Fibroblast of lung (primary cell): ENCODE results near the gene DNAH9.

ENCODE experiments used
- EZH2 ChIP-seq: IDR thresholded peaks from 2 replicates; pipeline ENCODE4 v1.5.1; 2012; ENCODE audit warnings: low read length, control low read depth, mild to moderate bottlenecking; ENCODE audit errors: missing control alignments
- TF ChIP-seq, protein P1 (sequence below), 2 donors: IDR thresholded peaks in 1 of 2; conservative IDR thresholded peaks in 1 of 2; 1 replicate in 1 of 2; 2 replicates in 1 of 2; pipeline ENCODE4 v1.5.1; 2011 to 2012; ENCODE audit warnings: low read length in 2 of 2, control low read depth in 1 of 2, inconsistent platforms in 1 of 2, low read depth in 1 of 2, mild to moderate bottlenecking in 1 of 2

DNA sequence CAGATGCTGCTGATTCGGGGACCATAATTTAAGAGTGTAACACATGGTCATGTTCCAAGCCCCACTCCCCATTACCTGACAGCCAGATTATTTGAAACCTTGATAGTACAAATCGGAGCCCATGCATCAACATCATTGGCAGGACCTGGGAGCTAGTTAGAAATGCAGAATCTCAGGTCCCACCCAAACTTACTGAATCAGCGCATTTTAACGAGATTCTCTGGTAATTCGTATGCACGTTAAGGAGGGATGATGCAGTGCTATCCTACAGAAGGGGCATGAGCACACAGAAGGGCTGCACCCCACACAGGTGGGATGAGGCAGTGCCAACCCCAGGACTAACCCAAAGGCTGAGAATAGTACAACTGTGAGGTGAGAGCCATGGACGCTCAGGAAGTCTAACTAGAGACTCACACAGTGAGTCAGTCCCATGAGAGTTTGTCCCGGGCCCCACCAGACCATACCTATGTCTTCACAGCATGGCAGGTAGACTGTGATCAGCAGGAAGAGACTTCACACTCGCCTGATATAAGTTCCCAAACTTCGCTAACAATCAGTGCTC lies 334.1 kb downstream of the DNAH9 start:
- TF ChIP-seq, protein P1, sequence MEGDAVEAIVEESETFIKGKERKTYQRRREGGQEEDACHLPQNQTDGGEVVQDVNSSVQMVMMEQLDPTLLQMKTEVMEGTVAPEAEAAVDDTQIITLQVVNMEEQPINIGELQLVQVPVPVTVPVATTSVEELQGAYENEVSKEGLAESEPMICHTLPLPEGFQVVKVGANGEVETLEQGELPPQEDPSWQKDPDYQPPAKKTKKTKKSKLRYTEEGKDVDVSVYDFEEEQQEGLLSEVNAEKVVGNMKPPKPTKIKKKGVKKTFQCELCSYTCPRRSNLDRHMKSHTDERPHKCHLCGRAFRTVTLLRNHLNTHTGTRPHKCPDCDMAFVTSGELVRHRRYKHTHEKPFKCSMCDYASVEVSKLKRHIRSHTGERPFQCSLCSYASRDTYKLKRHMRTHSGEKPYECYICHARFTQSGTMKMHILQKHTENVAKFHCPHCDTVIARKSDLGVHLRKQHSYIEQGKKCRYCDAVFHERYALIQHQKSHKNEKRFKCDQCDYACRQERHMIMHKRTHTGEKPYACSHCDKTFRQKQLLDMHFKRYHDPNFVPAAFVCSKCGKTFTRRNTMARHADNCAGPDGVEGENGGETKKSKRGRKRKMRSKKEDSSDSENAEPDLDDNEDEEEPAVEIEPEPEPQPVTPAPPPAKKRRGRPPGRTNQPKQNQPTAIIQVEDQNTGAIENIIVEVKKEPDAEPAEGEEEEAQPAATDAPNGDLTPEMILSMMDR (conservative IDR thresholded peaks at IDR 0.05 in 1 of 2, IDR thresholded peaks at IDR 0.05 in 1 of 2; ENCODE audit: low read depth in 1 of 2, low read length in 2 of 2) = no peak
- TF ChIP-seq EZH2 = no peak
